Psoas muscle (tissue), 8 donors: Measurements from ENCODE around the gene NLGN4X. TPM values are rescaled to one million over a fixed set of nuclear protein-coding genes. Genes with fewer than 3 reads are reported as not detected.
A peak's percentile ranks its signal among the peaks of the same experiment; 100 is the strongest.

ENCODE experiments used
- ATAC-seq, 4 donors: fragments of 200-7000 bp; cut with Tn5 transposase; one replicate each; pipeline ENCODE4 v1.9.1; 2020; ENCODE audit warnings: moderate library complexity in 3 of 4, mild to moderate bottlenecking in 2 of 4
- DNase-seq, 2 donors: peaks; one replicate each; pipeline ENCODE4 v3.0.0-alpha.2; 2020
- H3K27ac ChIP-seq: fragments of 200-600 bp; one replicate; pipeline ENCODE4 v1.8.0; 2022
- H3K27me3 ChIP-seq, 3 donors: fragments of 200-600 bp in 1 of 3; one replicate each; pipeline versions ENCODE4 v1.6.1 to v1.8.0; 2013 to 2022; ENCODE audit warnings: low read length in 2 of 3, mild to moderate bottlenecking in 2 of 3, moderate library complexity in 1 of 3; ENCODE audit not compliant: insufficient read depth in 3 of 3
- H3K36me3 ChIP-seq, 2 donors: fragments of 200-600 bp in 1 of 2; one replicate each; pipeline versions ENCODE4 v1.6.1 to v1.8.0; 2013 to 2022; ENCODE audit warnings: low read depth in 1 of 2, mild to moderate bottlenecking in 1 of 2, moderate library complexity in 1 of 2; ENCODE audit not compliant: insufficient read depth in 1 of 2
- H3K4me1 ChIP-seq: fragments of 200-600 bp; one replicate; pipeline ENCODE4 v1.8.0; 2022
- H3K4me3 ChIP-seq: fragments of 200-600 bp; one replicate; pipeline ENCODE4 v1.8.0; 2022; ENCODE audit warnings: mild to moderate bottlenecking
- H3K9me3 ChIP-seq: fragments of 200-600 bp; one replicate; pipeline ENCODE4 v1.8.0; 2022
- CTCF ChIP-seq: fragments of 200-600 bp; IDR thresholded peaks from one replicate; pipeline ENCODE4 v1.8.0; 2022; ENCODE audit warnings: antibody characterized with exemption
- WGBS, 3 donors: extraction: QIAGEN DNeasy Blood & Tissue Kit; methylation state at CpG; one replicate each; pipeline versions ENCODE4 v1.1.6 to v1.1.7; 2013; 5-methylcytosine and 5-hydroxymethylcytosine counted together
- intact Hi-C, 2 donors: fragments of 100-400 bp; cut with DNase I; formaldehyde crosslinking; loops; one replicate each; pipeline versions ENCODE4 v1.11.0 to v1.14.2; 2022
- polyA plus RNA-seq, 3 donors: library from polyadenylated mRNA; stranded (reverse); fragments of 200-250 nt; gene quantifications; one replicate each; pipeline ENCODE4 v1.2.3, GENCODE V29; 2013
- total RNA-seq, 4 donors: library from RNA; stranded (reverse); fragmentation: NEBNext Ultra II Directional in 2 of 4; extraction: Animal tissue kit (Norgen Biotek cat#: 25700) in 2 of 4; gene quantifications; one replicate each; pipeline versions ENCODE4 v1.2.1 to v1.2.4, GENCODE V29; 2021 to 2023
- donor health status: healthy with polysubstance abuse.
- donor health status: DM: no; HTN: no; CAD: no; lungs with moderate emphysema.
- donor health status: Bipolar disorder and iron deficiency.
- donor health status: healthy.
- donor health status: DM: yes; HTN: yes; CAD: no.
- donor health status: DM: no; HTN: no; CAD: no.
- donor health status: DM: no; HTN: no; CAD: no.
- donor health status: DM: yes; HTN: yes; CAD: no.

The NLGN4X gene
- total and polyA plus RNA-seq, 7 donors: 0.05 to 0.59 (median 0.13) TPM

GRCh38 chrX:5958523-5958922 is 270.1 kb downstream of the NLGN4X start:
- Histone ChIP-seq H3K9me3 (no peaks in the 10 kb centered on the region), H3K27ac (no peak overlapping the region), H3K4me1 (no peaks in the 10 kb centered on the region), H3K36me3 (no peaks in the 10 kb centered on the region), H3K4me3 (no peak overlapping the region), H3K27me3 (no peaks in the 10 kb centered on the region)
- DNase-seq: no peak
- intact Hi-C loops: no loop called here
- WGBS, 3 donors: 74 to 82% (median 76%) methylated on average over 2 of the region's 2 CpGs
- no peak for ATAC-seq
- TF ChIP-seq CTCF: no peak

- Histone ChIP-seq H3K36me3 (no peaks in the 10 kb centered on the region), H3K4me3 (no peak overlapping the region), H3K4me1 (no peaks in the 10 kb centered on the region), H3K27me3 (no peaks in the 10 kb centered on the region), H3K27ac (no peak overlapping the region), H3K9me3 (no peaks in the 10 kb centered on the region)
- TF ChIP-seq CTCF: no peak
- no peak for DNase-seq
- intact Hi-C loops: no loop called here
- 41 to 62% (median 53%) methylated on average over 3 of the region's 3 CpGs for WGBS, 3 donors
- no peak for ATAC-seq
Measured at GRCh38 chrX:5957506-5957905, 271.2 kb downstream of the NLGN4X start.

- no peaks in the 10 kb centered on the region for H3K27me3 ChIP-seq
- H3K4me1 ChIP-seq: no peaks in the 10 kb centered on the region
- peak in 1 of 2 donors; percentile 11 for DNase-seq
- WGBS, 3 donors: 10 to 15% (median 13%) methylated on average over 6 of the region's 6 CpGs
- H3K4me3 ChIP-seq: no peak overlapping the region
- no peaks in the 10 kb centered on the region for H3K9me3 ChIP-seq
- intact Hi-C loops: loop anchor here in 1 of 2 donors (5.0 kb wide), 1 partner anchor 1721 kb away; no protein-coding TSS in a partner anchor
- ATAC-seq: peak in 1 of 4 donors; percentile 35
- no peak for TF ChIP-seq CTCF
- H3K36me3 ChIP-seq: no peaks in the 10 kb centered on the region
- no peak overlapping the region for H3K27ac ChIP-seq
Measured at GRCh38 chrX:5936438-5936837, 292.2 kb downstream of the NLGN4X start.

GRCh38 chrX:5928224-5928623 is 300.4 kb downstream of the NLGN4X start:
- Histone ChIP-seq H3K9me3 (no peaks in the 10 kb centered on the region), H3K36me3 (no peaks in the 10 kb centered on the region), H3K4me1 (no peaks in the 10 kb centered on the region), H3K27me3 (no peaks in the 10 kb centered on the region), H3K27ac (no peak overlapping the region), H3K4me3 (no peak overlapping the region)
- ATAC-seq: no peak
- no peak for DNase-seq
- WGBS, 3 donors: 63 to 69% (median 64%) methylated on average over 2 of the region's 2 CpGs
- intact Hi-C loops: no loop called here
- no peak for TF ChIP-seq CTCF

- 83 to 91% (median 86%) methylated on average over 5 of the region's 5 CpGs for WGBS, 3 donors
Measured at GRCh38 chrX:5916945-5917344, 311.7 kb downstream of the NLGN4X start.

More at GRCh38 chrX:5916945-5917344, 311.7 kb downstream of the NLGN4X start:
- Histone ChIP-seq H3K27me3 (no peaks in the 10 kb centered on the region), H3K36me3 (no peaks in the 10 kb centered on the region), H3K9me3 (no peaks in the 10 kb centered on the region), H3K27ac (no peak overlapping the region), H3K4me1 (no peaks in the 10 kb centered on the region), H3K4me3 (no peak overlapping the region)
- ATAC-seq (no peak), DNase-seq (no peak)
- intact Hi-C loops: no loop called here
- no peak for TF ChIP-seq CTCF
